Measurements from ENCODE around the gene MYO1A. TPM values are rescaled to one million over a fixed set of nuclear protein-coding genes. Genes with fewer than 3 reads are reported as not detected.

Gene MYO1A
- under 0.01 TPM in 1 of 2 replicates, not detected in the other for total RNA-seq

DNA sequence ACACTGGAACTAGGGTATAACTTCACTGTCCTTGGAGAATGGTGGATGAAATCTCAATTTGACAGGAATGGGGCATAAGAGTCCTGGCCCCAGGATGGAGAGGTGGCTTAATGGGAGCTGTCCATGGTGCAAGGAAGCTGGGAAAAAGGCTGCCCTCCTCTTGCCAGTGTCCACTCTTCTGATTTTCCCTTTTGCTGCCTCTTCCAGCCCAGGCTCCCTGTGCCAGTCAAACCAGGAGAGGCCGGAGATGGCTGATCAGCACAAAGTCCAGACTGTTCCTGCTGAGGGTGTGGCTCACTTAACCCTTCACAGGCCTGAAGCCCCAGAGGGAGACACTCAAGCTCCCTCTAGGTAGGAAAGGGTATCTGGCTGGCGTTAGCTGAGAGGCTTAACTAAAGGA, at the start of gene MYO1A:
Gene MYO1A (minus strand): TSS at position 240 of the 400 bp plus-strand sequence. CDS start 1,806 bp downstream, outside the sequence.

DNA sequence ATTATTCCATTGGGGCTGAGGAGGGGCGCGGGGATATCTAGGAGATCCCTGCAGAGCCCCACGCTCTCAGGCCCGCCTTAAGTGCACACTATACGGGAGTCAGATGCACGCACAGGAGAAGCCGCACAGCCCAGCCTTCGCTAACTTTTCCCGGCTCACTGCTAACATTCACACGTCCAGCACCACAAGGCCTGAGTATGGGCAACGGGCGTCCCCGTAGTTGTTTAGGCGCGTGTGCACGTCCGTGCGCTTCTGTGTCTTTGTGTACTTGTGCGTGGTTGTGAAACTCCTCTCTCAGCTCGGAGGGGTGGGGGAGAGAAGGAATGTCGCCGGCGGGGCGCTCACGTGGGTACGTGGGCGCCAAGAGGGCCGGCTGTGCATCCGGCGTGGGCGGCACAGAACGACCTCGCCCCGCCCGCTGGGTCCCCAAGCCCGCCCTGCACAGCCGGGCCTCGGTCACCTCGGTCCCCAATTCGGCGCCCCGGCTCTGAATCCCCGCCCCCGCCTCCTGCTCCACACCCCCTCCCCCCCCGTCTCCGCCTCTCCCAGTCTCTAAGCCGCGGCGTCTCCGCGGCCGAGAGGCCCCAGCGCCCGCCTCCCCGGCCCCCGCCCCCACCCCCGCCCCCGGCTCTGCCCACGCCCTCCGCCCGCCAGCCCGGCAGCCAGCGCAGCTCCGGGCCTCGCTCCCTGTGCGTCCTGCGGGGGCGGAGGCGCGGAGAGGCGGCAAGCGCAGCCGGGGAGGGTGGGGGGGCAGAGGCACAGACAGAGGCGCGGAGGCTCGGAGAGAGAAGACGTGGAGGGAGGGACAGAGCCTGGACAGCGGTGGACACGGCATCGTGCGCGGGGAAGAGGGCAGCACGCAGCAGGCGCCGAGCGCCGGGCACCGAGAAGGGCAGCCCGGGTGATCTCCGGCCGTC, 38.7 kb upstream of the MYO1A start, which contains the start of gene NAB2:
Gene NAB2 (plus strand): TSS at position 761 of the 917 bp plus-strand sequence. CDS start 158 bp downstream, outside the sequence.

DNA sequence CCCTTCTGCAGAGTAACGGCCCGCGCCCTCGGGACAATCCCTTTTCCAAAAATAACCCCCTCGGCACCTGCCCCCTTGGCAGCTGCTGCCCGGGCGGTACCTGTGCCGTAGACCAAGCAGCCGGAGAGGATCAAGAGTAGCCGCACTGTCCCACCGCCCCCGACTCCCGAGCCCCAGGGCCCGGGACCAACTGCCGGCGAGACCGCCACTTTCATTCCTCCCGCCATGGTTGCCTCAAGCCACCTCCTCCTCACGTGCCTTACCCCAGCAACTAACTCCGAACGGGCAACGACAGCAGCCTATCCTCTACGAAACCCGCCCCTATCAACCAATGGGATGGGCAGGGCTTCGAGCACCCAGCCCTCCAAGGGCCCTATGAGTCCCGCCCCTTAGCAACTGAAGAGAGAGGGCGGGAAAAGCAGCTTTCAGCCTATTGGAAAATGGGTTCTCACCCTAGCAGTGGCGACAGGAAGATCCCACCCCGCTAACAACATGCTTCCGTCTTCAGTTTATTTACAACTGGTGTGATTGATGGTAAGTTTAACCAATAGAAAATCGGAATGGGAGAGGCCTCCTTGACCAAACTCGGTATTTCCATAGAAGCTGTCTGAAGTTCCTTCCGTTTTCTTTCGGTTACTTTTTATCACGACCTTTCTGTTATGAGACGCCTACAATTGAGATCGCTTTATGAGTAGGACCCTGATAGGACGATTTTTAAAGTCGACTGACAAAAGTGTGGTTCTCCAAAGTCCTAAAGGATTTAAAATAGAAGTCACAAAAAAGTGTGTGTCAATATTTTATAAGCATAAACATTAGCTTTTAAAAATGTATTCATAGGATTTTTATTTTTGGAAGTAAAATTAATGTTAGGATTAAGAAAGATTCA, 28.8 kb upstream of the MYO1A start, which contains the start of gene NEMP1:
Gene NEMP1 (minus strand): TSS at position 273 of the 886 bp plus-strand sequence. CDS start 46 bp downstream, at position 227.

DNA sequence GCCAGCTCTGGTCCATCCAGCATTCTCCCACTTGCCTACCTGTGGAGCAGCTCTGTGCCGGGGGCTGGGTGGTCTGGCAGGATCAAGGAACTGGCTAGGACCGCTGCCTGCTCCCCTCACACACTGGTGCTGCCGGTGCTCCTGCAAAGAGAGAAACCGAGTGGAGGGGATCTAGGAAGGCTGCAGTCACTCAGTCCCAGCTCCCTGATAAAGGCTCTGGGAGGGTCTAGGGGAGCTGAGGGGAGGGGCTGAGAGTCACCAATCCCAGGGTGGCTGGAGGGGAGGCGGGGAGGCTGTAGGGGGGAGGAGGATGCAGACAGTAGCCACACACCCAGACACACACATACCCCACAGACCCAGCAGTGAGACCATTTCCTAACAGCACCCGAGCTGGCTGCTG, 33.6 kb downstream of the MYO1A start, which contains the start of gene TAC3:
Gene TAC3 (minus strand): TSS at position 182 of the 400 bp plus-strand sequence. CDS start 732 bp downstream, outside the sequence.

DNA sequence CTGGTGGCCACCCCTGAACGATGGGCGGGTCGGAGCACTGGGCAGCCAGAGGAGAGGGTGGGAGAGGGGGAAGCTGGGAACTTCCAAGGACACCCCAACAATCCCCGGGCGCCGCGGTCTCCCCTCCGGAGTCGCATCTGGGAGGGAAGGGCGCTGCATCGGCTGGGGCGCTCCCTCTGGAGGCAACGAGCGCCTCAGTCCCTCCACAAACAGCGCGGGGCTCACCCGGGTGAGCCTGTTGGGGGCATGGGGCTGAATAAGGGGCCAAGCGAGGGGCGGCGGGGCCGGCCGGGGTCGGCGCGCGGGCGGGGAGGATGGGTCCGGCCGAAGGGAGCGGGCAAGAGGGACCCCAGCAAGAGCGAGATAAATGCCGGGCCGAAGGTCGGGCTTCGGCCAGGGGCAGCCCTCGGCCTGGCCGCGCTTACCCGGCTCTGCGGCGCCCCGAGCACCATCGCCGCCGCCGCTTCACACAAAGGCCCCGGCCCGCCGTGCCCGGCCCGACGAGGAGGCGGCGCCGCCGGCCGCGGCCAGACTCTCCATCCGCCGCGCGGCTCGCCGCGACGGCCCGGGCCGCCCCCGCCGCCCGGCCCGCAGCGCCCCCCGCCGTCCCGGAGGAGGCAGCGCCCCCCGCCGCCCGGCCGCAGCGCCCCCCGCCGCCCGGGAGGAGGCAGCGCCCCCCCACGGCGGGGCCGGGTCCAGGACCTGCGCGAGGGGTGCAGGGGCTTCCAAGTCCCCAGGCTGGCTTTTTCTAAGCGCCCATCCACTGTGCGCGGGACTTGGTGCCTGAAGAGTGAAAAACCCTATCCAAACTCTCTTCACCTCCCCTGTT, 43.7 kb downstream of the MYO1A start, which contains the start of gene ZBTB39:
Gene ZBTB39 (minus strand): TSS at position 567 of the 829 bp plus-strand sequence. CDS start 1,629 bp downstream, outside the sequence.

Other genes starting within 250 kb of the MYO1A start
- not detected in 2 replicates for gene SDR9C7, start 115.7 kb downstream of the MYO1A start, total RNA-seq
- under 0.01 and 0.28 TPM in 2 replicates for gene RDH16, start 92.5 kb downstream of the MYO1A start, total RNA-seq
- gene ZBTB39, start 43.6 kb downstream of the MYO1A start, total RNA-seq, result 5.7 and 6.3 TPM in 2 replicates
- gene TAC3, start 33.6 kb downstream of the MYO1A start, total RNA-seq, result not detected in 2 replicates
- gene NEMP1, start 28.7 kb upstream of the MYO1A start, total RNA-seq, result 6.3 TPM in 2 replicates
- gene NAB2, start 39.0 kb upstream of the MYO1A start, total RNA-seq, result 10.9 and 16.8 TPM in 2 replicates
- 54.3 and 68.1 TPM in 2 replicates for gene STAT6, start 61.2 kb upstream of the MYO1A start, total RNA-seq
- 4.1 and 46.5 TPM in 2 replicates for gene LRP1, start 78.4 kb upstream of the MYO1A start, total RNA-seq
- not detected in 2 replicates for gene LRP1-AS, start 97.5 kb upstream of the MYO1A start, total RNA-seq
- 2.5 TPM in 1 of 2 replicates, not detected in the other for gene NXPH4, start 166.7 kb upstream of the MYO1A start, total RNA-seq
- 132 and 202 TPM in 2 replicates for gene SHMT2, start 179.6 kb upstream of the MYO1A start, total RNA-seq
- gene STAC3, start 201.1 kb upstream of the MYO1A start, total RNA-seq, result 0.18 and 0.19 TPM in 2 replicates

All from endothelial cell of coronary artery (primary cell).